Measurements from ENCODE around the gene POLD4. TPM values are rescaled to one million over a fixed set of nuclear protein-coding genes. Genes with fewer than 3 reads are reported as not detected.

The POLD4 gene
- total RNA-seq, 2 experiments from 2014 or later, result 153 to 171 TPM

GRCh38 chr11:67349457-67349856, 3.9 kb downstream of the POLD4 start:
- peaks cover 65% of the 10 kb centered on the region for H3K4me1 ChIP-seq (ENCODE audit: insufficient read depth, low read length, poor library complexity, severe bottlenecking)
- ChIA-PET CTCF (ENCODE audit: unreplicated experiment) (interaction anchor here (0.9 to 1.2 kb wide), 2 partner anchors 32 to 55 kb away, joined by 3 to 7 read pairs; partner anchors contain the start of gene TBC1D10C), POLR2A (interaction anchor here (0.8 to 9.3 kb wide), 2 partner anchors 30 to 32 kb away, joined by 5 to 106 read pairs; no protein-coding TSS in a partner anchor)
- no peaks in the 10 kb centered on the region for H3K9me3 ChIP-seq (ENCODE audit: low read length)
- no peaks in the 10 kb centered on the region for H3K9me2 ChIP-seq (ENCODE audit: insufficient read depth, low read length)
- H3K79me2 ChIP-seq (ENCODE audit: insufficient read depth, low read depth, low read length), result peaks cover 4% of the 10 kb centered on the region; the same call in 1 of the 2 replicates
- TF ChIP-seq EZH2phosphoT487 (IDR thresholded peaks at IDR 0.05; ENCODE audit: borderline replicate concordance, low read depth, low read length) (no peak), CTCF (conservative IDR thresholded peaks at IDR 0.05; ENCODE audit: low read length) (no peak)
- H2AFZ ChIP-seq (ENCODE audit: low read length), result no peak overlapping the region
- H3K27ac ChIP-seq (ENCODE audit: low read depth, low read length, poor library complexity, severe bottlenecking), result no peak overlapping the region
- no peak overlapping the region for H3K4me3 ChIP-seq (ENCODE audit: low read depth, low read length, poor library complexity, severe bottlenecking)
- peaks cover 9% of the 10 kb centered on the region; the same call in 1 of the 2 replicates for H3K36me3 ChIP-seq (ENCODE audit: insufficient read depth, low read length)
- intact Hi-C loops (cut with micrococcal nuclease; ENCODE audit: unreplicated experiment), result no loop called here
- no peaks in the 10 kb centered on the region for H4K20me1 ChIP-seq (ENCODE audit: insufficient read depth, low read length)
- BruUV-seq (replicated peaks), result no TSS peak
- H3K4me2 ChIP-seq (ENCODE audit: low read length), result peak overlapping the region; percentile 40
- DNase-seq (ENCODE audit: low spot score), result no peak

- no peak overlapping the region for H3K4me2 ChIP-seq (ENCODE audit: low read length)
- ChIA-PET POLR2A (interaction anchor here (0.8 to 9.3 kb wide), 2 partner anchors 30 to 32 kb away, joined by 5 to 106 read pairs; no protein-coding TSS in a partner anchor), CTCF (ENCODE audit: unreplicated experiment) (interaction anchor here (0.9 to 1.2 kb wide), 2 partner anchors 32 to 55 kb away, joined by 3 to 7 read pairs; partner anchors contain the start of gene TBC1D10C)
- TF ChIP-seq EZH2phosphoT487 (IDR thresholded peaks at IDR 0.05; ENCODE audit: borderline replicate concordance, low read depth, low read length) (no peak), CTCF (conservative IDR thresholded peaks at IDR 0.05; ENCODE audit: low read length) (no peak)
- no TSS peak for BruUV-seq (replicated peaks)
- H3K27ac ChIP-seq (ENCODE audit: low read depth, low read length, poor library complexity, severe bottlenecking), result no peak overlapping the region
- H3K4me1 ChIP-seq (ENCODE audit: insufficient read depth, low read length, poor library complexity, severe bottlenecking), result peaks cover 65% of the 10 kb centered on the region
- no peak for DNase-seq (ENCODE audit: low spot score)
- H4K20me1 ChIP-seq (ENCODE audit: insufficient read depth, low read length), result no peaks in the 10 kb centered on the region
- intact Hi-C loops (cut with micrococcal nuclease; ENCODE audit: unreplicated experiment), result no loop called here
- H3K4me3 ChIP-seq (ENCODE audit: low read depth, low read length, poor library complexity, severe bottlenecking), result no peak overlapping the region
- H3K9me3 ChIP-seq (ENCODE audit: low read length), result no peaks in the 10 kb centered on the region
- H3K9me2 ChIP-seq (ENCODE audit: insufficient read depth, low read length), result no peaks in the 10 kb centered on the region
- no peak overlapping the region for H2AFZ ChIP-seq (ENCODE audit: low read length)
- H3K36me3 ChIP-seq (ENCODE audit: insufficient read depth, low read length), result peaks cover 9% of the 10 kb centered on the region; the same call in 1 of the 2 replicates
- peaks cover 4% of the 10 kb centered on the region; the same call in 1 of the 2 replicates for H3K79me2 ChIP-seq (ENCODE audit: insufficient read depth, low read depth, low read length)
Observed at GRCh38 chr11:67349036-67349435, 4.3 kb downstream of the POLD4 start.
